Tibial nerve (tissue), 4 donors: ENCODE measurements around the gene NFKBIZ. TPM values are rescaled to one million over a fixed set of nuclear protein-coding genes. Genes with fewer than 3 reads are reported as not detected.
"Not testable (repeated sequence)": the region's sequence is repeated elsewhere in the genome, so short reads cannot be mapped to it uniquely, and the experiment has no call there.

ENCODE experiments used
- DNase-seq, 2 donors: peaks; one replicate each; pipeline ENCODE4 v3.0.0-alpha.2; 2019; ENCODE audit warnings: low spot score in 2 of 2
- H3K27ac ChIP-seq, 4 donors: fragments of 200-600 bp; sonication (generic) in 3 of 4; one replicate each; pipeline ENCODE4 v1.5.1; 2017 to 2019; ENCODE audit warnings: mild to moderate bottlenecking in 1 of 4
- H3K27me3 ChIP-seq, 2 donors: fragments of 200-600 bp; sonication (generic) in 1 of 2; one replicate each; pipeline versions ENCODE4 v1.5.1 to v1.6.0; 2017 to 2019
- H3K36me3 ChIP-seq, 3 donors: fragments of 200-600 bp; sonication (generic); one replicate each; pipeline ENCODE4 v1.5.1; 2018 to 2019
- H3K4me1 ChIP-seq, 4 donors: fragments of 200-600 bp; sonication (generic) in 3 of 4; one replicate each; pipeline ENCODE4 v1.5.1; 2017 to 2019
- H3K4me3 ChIP-seq, 4 donors: fragments of 200-600 bp; sonication (generic) in 3 of 4; one replicate each; pipeline ENCODE4 v1.5.1; 2017 to 2019; ENCODE audit warnings: mild to moderate bottlenecking in 1 of 4, moderate library complexity in 1 of 4
- H3K9me3 ChIP-seq, 4 donors: fragments of 200-600 bp; sonication (generic) in 3 of 4; one replicate each; pipeline ENCODE4 v1.5.1; 2017 to 2019
- CTCF ChIP-seq, 5 experiments: fragments of 200-600 bp in 3 of 5; fragments of 450-650 bp in 2 of 5; sonication (generic) in 3 of 5; IDR thresholded peaks; one replicate each; pipeline ENCODE4 v1.5.1; 2016 to 2019; ENCODE audit warnings: antibody characterized with exemption in 5 of 5, mild to moderate bottlenecking in 3 of 5, moderate library complexity in 2 of 5
- EP300 ChIP-seq, 2 donors: sonication (generic); formaldehyde crosslinking; IDR thresholded peaks; one replicate each; pipeline ENCODE4 v1.6.1; 2017; ENCODE audit warnings: antibody characterized with exemption in 2 of 2, mild to moderate bottlenecking in 1 of 2
- POLR2A ChIP-seq, 2 donors: fragments of 450-650 bp; IDR thresholded peaks; one replicate each; pipeline ENCODE4 v1.6.1; 2017; ENCODE audit warnings: antibody characterized with exemption in 2 of 2, mild to moderate bottlenecking in 2 of 2, moderate library complexity in 2 of 2
- WGBS, 2 donors: methylation state at CpG; one replicate each; pipeline ENCODE4 v1.1.5; 2018; 5-methylcytosine and 5-hydroxymethylcytosine counted together
- total RNA-seq, 4 donors: library from RNA; depleted of rRNA; stranded (reverse); fragments of >200 nt; gene quantifications; one replicate each; pipeline ENCODE4 v1.1.0, GENCODE V29; 2016

Gene NFKBIZ
- total RNA-seq, 4 donors from 2014 or later = 81.3 to 161 (median 95.1) TPM

DNA sequence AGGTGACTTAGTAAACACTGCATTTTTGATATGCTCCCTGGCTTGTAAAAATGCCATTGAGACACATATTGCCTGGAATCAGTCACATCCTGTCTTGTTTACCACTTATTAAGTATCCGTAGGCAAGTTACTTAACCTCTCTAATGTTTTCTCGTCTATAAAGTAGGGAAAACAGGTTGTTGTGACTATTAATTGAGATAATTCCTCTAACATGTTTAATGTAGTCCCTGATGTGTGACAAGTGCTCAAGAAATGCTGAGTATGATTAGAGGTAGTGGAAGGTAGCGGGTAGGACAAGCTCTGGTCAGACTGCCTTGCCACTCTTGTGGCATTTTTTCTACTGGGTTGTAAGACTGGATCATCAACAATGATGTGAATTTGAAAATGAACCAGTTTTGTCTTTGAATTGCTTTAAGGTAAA is 54.1 kb downstream of the NFKBIZ start:
- no peaks in the 10 kb centered on the region for H3K9me3 ChIP-seq
- TF ChIP-seq POLR2A (IDR thresholded peaks at IDR 0.05) (no peak), CTCF (IDR thresholded peaks at IDR 0.05) (no peak), EP300 (IDR thresholded peaks at IDR 0.05) (no peak)
- H3K4me1 ChIP-seq = no peaks in the 10 kb centered on the region
- no peak overlapping the region for H3K4me3 ChIP-seq
- no peaks in the 10 kb centered on the region for H3K27me3 ChIP-seq
- 79 to 88% methylated on average over 3 of the region's 3 CpGs for WGBS, 2 donors
- no peaks in the 10 kb centered on the region for H3K36me3 ChIP-seq
- H3K27ac ChIP-seq = no peak overlapping the region
- DNase-seq = no peak

GRCh38 chr3:101905573-101905972 is 56.3 kb downstream of the NFKBIZ start:
- not testable (repeated sequence) for DNase-seq, H3K36me3 ChIP-seq, H3K9me3 ChIP-seq, H3K4me1 ChIP-seq, H3K27ac ChIP-seq, H3K27me3 ChIP-seq, H3K4me3 ChIP-seq
- 89 to 95% methylated on average over 1 of the region's 1 CpG for WGBS, 2 donors

Other genes with a start within 250 kb of the NFKBIZ start
- 10 to 100 TPM; 18.3 to 20.5 (median 19.6) TPM for gene ZBTB11, start 172.4 kb upstream of the NFKBIZ start, total RNA-seq
- 1,000 to 10,000 TPM; 1,024 to 1,620 (median 1,272) TPM for gene RPL24, start 162.8 kb upstream of the NFKBIZ start, total RNA-seq
- gene CEP97, start 124.9 kb upstream of the NFKBIZ start, total RNA-seq = 10 to 100 TPM; 11.2 to 20.8 (median 14.1) TPM
- gene NXPE3, start 70.3 kb upstream of the NFKBIZ start, total RNA-seq = 10 to 100 TPM; 14.4 to 23.4 (median 18.0) TPM